ENCODE data around the gene AFF3.

The AFF3 gene

GRCh38 chr2:99810225-99810624, 332.2 kb downstream of the AFF3 start:
- Histone ChIP-seq H3K9me3 (ENCODE audit: control insufficient read depth, low read length) (no peaks in the 10 kb centered on the region), H3K27ac (ENCODE audit: insufficient read depth, low read length, poor library complexity, severe bottlenecking) (no peak overlapping the region), H3K36me3 (ENCODE audit: control insufficient read depth, insufficient read depth, low read length) (no peaks in the 10 kb centered on the region), H3K4me1 (ENCODE audit: control insufficient read depth, insufficient read depth, low read length, poor library complexity, severe bottlenecking) (no peaks in the 10 kb centered on the region), H3K4me3 (ENCODE audit: insufficient read depth, low read depth, low read length, poor library complexity, severe bottlenecking) (no peak overlapping the region), H3K27me3 (replicated peaks; ENCODE audit: control insufficient read depth, insufficient read depth, low read length, poor library complexity, severe bottlenecking) (no peaks in the 10 kb centered on the region)
- DNase-seq = no peak

GRCh38 chr2:99809259-99809900, 333.0 kb downstream of the AFF3 start:
- no peaks in the 10 kb centered on the region for H3K27me3 ChIP-seq (replicated peaks; ENCODE audit: control insufficient read depth, insufficient read depth, low read length, poor library complexity, severe bottlenecking)
- H3K4me1 ChIP-seq (ENCODE audit: control insufficient read depth, insufficient read depth, low read length, poor library complexity, severe bottlenecking) = no peaks in the 10 kb centered on the region
- no peak for DNase-seq
- H3K27ac ChIP-seq (ENCODE audit: insufficient read depth, low read length, poor library complexity, severe bottlenecking) = no peak overlapping the region
- no peaks in the 10 kb centered on the region for H3K9me3 ChIP-seq (ENCODE audit: control insufficient read depth, low read length)
- H3K36me3 ChIP-seq (ENCODE audit: control insufficient read depth, insufficient read depth, low read length) = no peaks in the 10 kb centered on the region
- H3K4me3 ChIP-seq (ENCODE audit: insufficient read depth, low read depth, low read length, poor library complexity, severe bottlenecking) = no peak overlapping the region

GRCh38 chr2:99808361-99809200, 333.8 kb downstream of the AFF3 start:
- Histone ChIP-seq H3K27ac (ENCODE audit: insufficient read depth, low read length, poor library complexity, severe bottlenecking) (no peak overlapping the region), H3K4me3 (ENCODE audit: insufficient read depth, low read depth, low read length, poor library complexity, severe bottlenecking) (no peak overlapping the region), H3K4me1 (ENCODE audit: control insufficient read depth, insufficient read depth, low read length, poor library complexity, severe bottlenecking) (no peaks in the 10 kb centered on the region), H3K27me3 (replicated peaks; ENCODE audit: control insufficient read depth, insufficient read depth, low read length, poor library complexity, severe bottlenecking) (no peaks in the 10 kb centered on the region), H3K9me3 (ENCODE audit: control insufficient read depth, low read length) (no peaks in the 10 kb centered on the region), H3K36me3 (ENCODE audit: control insufficient read depth, insufficient read depth, low read length) (no peaks in the 10 kb centered on the region)
- DNase-seq = no peak

GRCh38 chr2:99806758-99807157, 335.6 kb downstream of the AFF3 start:
- Histone ChIP-seq H3K27ac (ENCODE audit: insufficient read depth, low read length, poor library complexity, severe bottlenecking) (no peak overlapping the region), H3K27me3 (replicated peaks; ENCODE audit: control insufficient read depth, insufficient read depth, low read length, poor library complexity, severe bottlenecking) (no peaks in the 10 kb centered on the region), H3K9me3 (ENCODE audit: control insufficient read depth, low read length) (no peaks in the 10 kb centered on the region), H3K36me3 (ENCODE audit: control insufficient read depth, insufficient read depth, low read length) (no peaks in the 10 kb centered on the region), H3K4me1 (ENCODE audit: control insufficient read depth, insufficient read depth, low read length, poor library complexity, severe bottlenecking) (no peaks in the 10 kb centered on the region), H3K4me3 (ENCODE audit: insufficient read depth, low read depth, low read length, poor library complexity, severe bottlenecking) (no peak overlapping the region)
- DNase-seq = no peak

- Histone ChIP-seq H3K9me3 (ENCODE audit: control insufficient read depth, low read length) (no peaks in the 10 kb centered on the region), H3K36me3 (ENCODE audit: control insufficient read depth, insufficient read depth, low read length) (no peaks in the 10 kb centered on the region), H3K4me3 (ENCODE audit: insufficient read depth, low read depth, low read length, poor library complexity, severe bottlenecking) (no peak overlapping the region), H3K27ac (ENCODE audit: insufficient read depth, low read length, poor library complexity, severe bottlenecking) (no peak overlapping the region), H3K27me3 (replicated peaks; ENCODE audit: control insufficient read depth, insufficient read depth, low read length, poor library complexity, severe bottlenecking) (no peaks in the 10 kb centered on the region), H3K4me1 (ENCODE audit: control insufficient read depth, insufficient read depth, low read length, poor library complexity, severe bottlenecking) (no peaks in the 10 kb centered on the region)
- no peak for DNase-seq
Observed at GRCh38 chr2:99805930-99806476, 336.4 kb downstream of the AFF3 start.

- Histone ChIP-seq H3K27me3 (replicated peaks; ENCODE audit: control insufficient read depth, insufficient read depth, low read length, poor library complexity, severe bottlenecking) (no peaks in the 10 kb centered on the region), H3K36me3 (ENCODE audit: control insufficient read depth, insufficient read depth, low read length) (no peaks in the 10 kb centered on the region), H3K27ac (ENCODE audit: insufficient read depth, low read length, poor library complexity, severe bottlenecking) (no peak overlapping the region), H3K4me3 (ENCODE audit: insufficient read depth, low read depth, low read length, poor library complexity, severe bottlenecking) (no peak overlapping the region), H3K4me1 (ENCODE audit: control insufficient read depth, insufficient read depth, low read length, poor library complexity, severe bottlenecking) (no peaks in the 10 kb centered on the region), H3K9me3 (ENCODE audit: control insufficient read depth, low read length) (no peaks in the 10 kb centered on the region)
- no peak for DNase-seq
Observed at GRCh38 chr2:99803846-99804245, 338.5 kb downstream of the AFF3 start.

- H3K36me3 ChIP-seq (ENCODE audit: control insufficient read depth, insufficient read depth, low read length) = no peaks in the 10 kb centered on the region
- H3K27ac ChIP-seq (ENCODE audit: insufficient read depth, low read length, poor library complexity, severe bottlenecking) = no peak overlapping the region
- no peaks in the 10 kb centered on the region for H3K9me3 ChIP-seq (ENCODE audit: control insufficient read depth, low read length)
- no peaks in the 10 kb centered on the region for H3K4me1 ChIP-seq (ENCODE audit: control insufficient read depth, insufficient read depth, low read length, poor library complexity, severe bottlenecking)
- no peak for DNase-seq
- H3K27me3 ChIP-seq (replicated peaks; ENCODE audit: control insufficient read depth, insufficient read depth, low read length, poor library complexity, severe bottlenecking) = no peaks in the 10 kb centered on the region
- no peak overlapping the region for H3K4me3 ChIP-seq (ENCODE audit: insufficient read depth, low read depth, low read length, poor library complexity, severe bottlenecking)
Observed at GRCh38 chr2:99802734-99803133, 339.7 kb downstream of the AFF3 start.

- Histone ChIP-seq H3K36me3 (ENCODE audit: control insufficient read depth, insufficient read depth, low read length) (no peaks in the 10 kb centered on the region), H3K9me3 (ENCODE audit: control insufficient read depth, low read length) (no peaks in the 10 kb centered on the region), H3K4me1 (ENCODE audit: control insufficient read depth, insufficient read depth, low read length, poor library complexity, severe bottlenecking) (no peaks in the 10 kb centered on the region), H3K27me3 (replicated peaks; ENCODE audit: control insufficient read depth, insufficient read depth, low read length, poor library complexity, severe bottlenecking) (no peaks in the 10 kb centered on the region), H3K4me3 (ENCODE audit: insufficient read depth, low read depth, low read length, poor library complexity, severe bottlenecking) (no peak overlapping the region), H3K27ac (ENCODE audit: insufficient read depth, low read length, poor library complexity, severe bottlenecking) (no peak overlapping the region)
- DNase-seq = no peak
Observed at GRCh38 chr2:99801327-99801901, 341.0 kb downstream of the AFF3 start.

GRCh38 chr2:99797475-99797874, 344.9 kb downstream of the AFF3 start:
- no peak for DNase-seq
- Histone ChIP-seq H3K4me3 (ENCODE audit: insufficient read depth, low read depth, low read length, poor library complexity, severe bottlenecking) (no peak overlapping the region), H3K27ac (ENCODE audit: insufficient read depth, low read length, poor library complexity, severe bottlenecking) (no peak overlapping the region), H3K27me3 (replicated peaks; ENCODE audit: control insufficient read depth, insufficient read depth, low read length, poor library complexity, severe bottlenecking) (no peaks in the 10 kb centered on the region), H3K4me1 (ENCODE audit: control insufficient read depth, insufficient read depth, low read length, poor library complexity, severe bottlenecking) (no peaks in the 10 kb centered on the region), H3K36me3 (ENCODE audit: control insufficient read depth, insufficient read depth, low read length) (no peaks in the 10 kb centered on the region), H3K9me3 (ENCODE audit: control insufficient read depth, low read length) (no peaks in the 10 kb centered on the region)

- no peaks in the 10 kb centered on the region for H3K4me1 ChIP-seq (ENCODE audit: control insufficient read depth, insufficient read depth, low read length, poor library complexity, severe bottlenecking)
- no peaks in the 10 kb centered on the region for H3K36me3 ChIP-seq (ENCODE audit: control insufficient read depth, insufficient read depth, low read length)
- H3K27ac ChIP-seq (ENCODE audit: insufficient read depth, low read length, poor library complexity, severe bottlenecking) = no peak overlapping the region
- no peak overlapping the region for H3K4me3 ChIP-seq (ENCODE audit: insufficient read depth, low read depth, low read length, poor library complexity, severe bottlenecking)
- no peaks in the 10 kb centered on the region for H3K27me3 ChIP-seq (replicated peaks; ENCODE audit: control insufficient read depth, insufficient read depth, low read length, poor library complexity, severe bottlenecking)
- no peak for DNase-seq
- no peaks in the 10 kb centered on the region for H3K9me3 ChIP-seq (ENCODE audit: control insufficient read depth, low read length)
Observed at GRCh38 chr2:99794414-99794813, 348.0 kb downstream of the AFF3 start.

Data from effector memory CD4-positive, alpha-beta T cell (primary cell).